GM23338 (cell line): ENCODE measurements around the gene BRME1. TPM values are rescaled to one million over a fixed set of nuclear protein-coding genes. Genes with fewer than 3 reads are reported as not detected.

Source experiments
- ATAC-seq: fragments of 200-7000 bp; cut with Tn5 transposase; 3 replicates; pipeline ENCODE4 v1.9.1; 2020
- DNase-seq: peaks from one replicate; pipeline ENCODE4 v3.0.0-alpha.2; 2015; ENCODE audit warnings: low spot score
- H2AFZ ChIP-seq: fragments of 200-600 bp; sonication (generic); 2 replicates; pipeline ENCODE4 v1.8.0; 2016; ENCODE audit warnings: antibody characterized with exemption, mild to moderate bottlenecking, moderate library complexity
- H3F3A ChIP-seq: fragments of 200-600 bp; sonication (generic); replicated peaks from 2 replicates; pipeline ENCODE4 v1.8.0; 2017; ENCODE audit warnings: antibody characterized with exemption, mixed run types, low read depth
- H3K27ac ChIP-seq: fragments of 200-600 bp; sonication (generic); 2 replicates; pipeline ENCODE4 v1.6.1; 2016; ENCODE audit warnings: low read depth
- H3K27me3 ChIP-seq: fragments of 200-600 bp; sonication (generic); 2 replicates; pipeline ENCODE4 v1.8.0; 2016; ENCODE audit warnings: mild to moderate bottlenecking, mixed run types, moderate library complexity; ENCODE audit not compliant: insufficient read depth
- H3K36me3 ChIP-seq: fragments of 200-600 bp; sonication (generic); 2 replicates; pipeline ENCODE4 v1.8.0; 2016; ENCODE audit warnings: mild to moderate bottlenecking; ENCODE audit not compliant: insufficient read depth
- H3K4me1 ChIP-seq: fragments of 200-600 bp; sonication (generic); 2 replicates; pipeline ENCODE4 v1.8.0; 2016; ENCODE audit warnings: mild to moderate bottlenecking, moderate library complexity; ENCODE audit not compliant: insufficient read depth
- H3K4me2 ChIP-seq: fragments of 200-600 bp; sonication (generic); 2 replicates; pipeline ENCODE4 v1.7.1; 2017; ENCODE audit warnings: mixed run types
- H3K4me3 ChIP-seq: fragments of 200-600 bp; sonication (generic); 2 replicates; pipeline ENCODE4 v1.6.1; 2016; ENCODE audit warnings: mixed run types
- H3K79me2 ChIP-seq: fragments of 200-600 bp; sonication (generic); replicated peaks from 2 replicates; pipeline ENCODE4 v1.8.0; 2017; ENCODE audit warnings: mild to moderate bottlenecking; ENCODE audit not compliant: insufficient read depth
- H3K9me2 ChIP-seq: fragments of 200-600 bp; sonication (generic); 2 replicates; pipeline ENCODE4 v1.8.0; 2017; ENCODE audit not compliant: insufficient read depth
- H4K20me1 ChIP-seq: fragments of 200-600 bp; sonication (generic); replicated peaks from 2 replicates; pipeline ENCODE4 v1.8.0; 2017; ENCODE audit warnings: mild to moderate bottlenecking; ENCODE audit not compliant: insufficient read depth
- H3K27ac Mint-ChIP-seq: 2 replicates; pipeline ENCODE4 v1.8.0; 2020; ENCODE audit warnings: inconsistent platforms, mild to moderate bottlenecking, moderate library complexity, mixed read lengths
- H3K27me3 Mint-ChIP-seq: 3 replicates; pipeline ENCODE4 v1.8.0; 2022; ENCODE audit warnings: low read depth, mild to moderate bottlenecking, moderate library complexity, mixed read lengths, inconsistent platforms; ENCODE audit not compliant: insufficient read depth, poor library complexity
- H3K36me3 Mint-ChIP-seq: 3 replicates; pipeline ENCODE4 v1.8.0; 2021; ENCODE audit warnings: low read depth, mild to moderate bottlenecking, inconsistent platforms, moderate library complexity, mixed read lengths
- H3K4me1 Mint-ChIP-seq: 3 replicates; pipeline ENCODE4 v1.8.0; 2020; ENCODE audit warnings: mild to moderate bottlenecking, inconsistent platforms, mixed read lengths
- H3K4me3 Mint-ChIP-seq: 3 replicates; pipeline ENCODE4 v1.8.0; 2021; ENCODE audit warnings: moderate library complexity, mild to moderate bottlenecking, inconsistent platforms, mixed read lengths
- H3K9me3 Mint-ChIP-seq: 3 replicates; pipeline ENCODE4 v1.8.0; 2020; ENCODE audit warnings: moderate library complexity, mild to moderate bottlenecking, inconsistent platforms, mixed read lengths
- CREB1 ChIP-seq: fragments of 250-450 bp; sonication (Bioruptor Pico); IDR thresholded peaks from 2 replicates; pipeline ENCODE4 v1.5.0; 2020; ENCODE audit warnings: low read depth, mild to moderate bottlenecking, moderate library complexity
- EZH2 ChIP-seq: fragments of 200-600 bp; sonication (generic); IDR thresholded peaks from one replicate; pipeline ENCODE4 v1.8.0; 2017; ENCODE audit warnings: antibody characterized with exemption, mild to moderate bottlenecking, low read depth; ENCODE audit not compliant: unreplicated experiment
- EZH2phosphoT487 ChIP-seq: fragments of 200-600 bp; sonication (generic); IDR thresholded peaks from one replicate; pipeline ENCODE4 v1.8.1; 2018; ENCODE audit warnings: antibody characterized with exemption; ENCODE audit not compliant: unreplicated experiment
- JUNB ChIP-seq: IDR thresholded peaks from one replicate; pipeline ENCODE4 v1.6.1; 2016; ENCODE audit warnings: antibody characterized with exemption; ENCODE audit not compliant: unreplicated experiment
- NANOG ChIP-seq: IDR thresholded peaks from 2 replicates; pipeline ENCODE4 v1.6.1; 2016; ENCODE audit warnings: antibody characterized with exemption, borderline replicate concordance
- POLR2AphosphoS5 ChIP-seq: IDR thresholded peaks from 2 replicates; pipeline ENCODE4 v1.6.1; 2016; ENCODE audit warnings: antibody characterized with exemption, low read depth
- STAT1 ChIP-seq: IDR thresholded peaks from one replicate; pipeline ENCODE4 v1.6.1; 2016; ENCODE audit warnings: antibody characterized with exemption; ENCODE audit not compliant: unreplicated experiment
- ZNF331 ChIP-seq: fragments of 250-450 bp; sonication (Bioruptor Pico); IDR thresholded peaks from 2 replicates; pipeline ENCODE4 v1.5.0; 2020; ENCODE audit warnings: low read depth, mild to moderate bottlenecking, moderate library complexity
- polyA plus RNA-seq: library from polyadenylated mRNA; unstranded; fragments of >200 nt; fragmentation: Nextera tagmentation; extraction: Ambion mirVana; gene quantifications from 2 replicates; pipeline ENCODE4 v1.2.1, GENCODE V29; 2016
- total RNA-seq: library from RNA; depleted of rRNA; stranded (reverse); fragments of >200 nt; shearing (Covaris generic); gene quantifications from 2 replicates; pipeline ENCODE4 v1.2.3, GENCODE V29; 2014
- TF ChIP-seq, protein P1 (sequence below), 2 experiments: fragments of 200-600 bp in 1 of 2; sonication (generic) in 1 of 2; conservative IDR thresholded peaks; 2 replicates each; pipeline versions ENCODE4 v1.5.1 to v1.6.1; 2016 to 2017; ENCODE audit warnings: antibody characterized with exemption in 2 of 2, low read depth in 2 of 2, mild to moderate bottlenecking in 2 of 2, moderate library complexity in 1 of 2
- TF ChIP-seq, protein P2 (sequence below): IDR thresholded peaks from 2 replicates; pipeline ENCODE4 v1.6.1; 2016; ENCODE audit warnings: antibody characterized with exemption
- TF ChIP-seq, protein P3 (sequence below): IDR thresholded peaks from one replicate; pipeline ENCODE4 v1.6.1; 2018; ENCODE audit warnings: antibody characterized with exemption; ENCODE audit not compliant: unreplicated experiment

Gene BRME1
- total and polyA plus RNA-seq, 2 experiments from 2014 or later: 3.9 to 4.0 TPM

DNA sequence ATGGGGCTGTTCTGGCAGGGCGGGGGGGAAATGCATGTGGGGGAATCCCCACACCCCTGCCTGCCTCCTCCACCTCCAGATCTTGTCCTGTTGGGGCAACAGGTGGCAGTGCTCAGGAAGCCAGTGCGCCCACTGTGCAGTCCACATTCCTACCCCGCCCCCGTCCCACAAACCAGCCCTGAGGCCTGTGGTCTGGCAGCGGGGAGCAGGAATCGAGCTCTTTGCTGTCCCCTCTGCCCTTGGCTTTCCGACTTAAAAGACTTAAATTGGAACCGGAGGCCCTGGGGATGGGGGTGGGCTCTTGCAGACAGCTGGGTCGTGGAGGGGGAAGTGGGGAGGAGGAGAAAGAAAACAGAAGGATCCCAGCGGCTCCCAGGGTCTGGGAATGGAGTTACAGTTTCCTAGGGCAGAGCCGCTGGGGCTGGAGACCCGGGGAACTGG, 24.6 kb downstream of the BRME1 start:
- peaks cover 8% of the 10 kb centered on the region for H3F3A ChIP-seq
- Mint-ChIP-seq H3K4me3 (peak overlapping the region; percentile 17; the same call in 2 of the 3 replicates), H3K27me3 (peaks cover 6% of the 10 kb centered on the region), H3K9me3 (no peaks in the 10 kb centered on the region), H3K27ac (peak overlapping the region; percentile 78), H3K36me3 (no peaks in the 10 kb centered on the region), H3K4me1 (peaks cover 26% of the 10 kb centered on the region)
- H3K27me3 ChIP-seq: peaks cover 15% of the 10 kb centered on the region
- no peaks in the 10 kb centered on the region for H3K36me3 ChIP-seq
- H3K79me2 ChIP-seq: no peaks in the 10 kb centered on the region
- DNase-seq (peak; percentile 80), ATAC-seq (peak; percentile 62)
- H4K20me1 ChIP-seq: no peaks in the 10 kb centered on the region
- H3K4me1 ChIP-seq: peaks cover 19% of the 10 kb centered on the region
- TF ChIP-seq, protein P1, sequence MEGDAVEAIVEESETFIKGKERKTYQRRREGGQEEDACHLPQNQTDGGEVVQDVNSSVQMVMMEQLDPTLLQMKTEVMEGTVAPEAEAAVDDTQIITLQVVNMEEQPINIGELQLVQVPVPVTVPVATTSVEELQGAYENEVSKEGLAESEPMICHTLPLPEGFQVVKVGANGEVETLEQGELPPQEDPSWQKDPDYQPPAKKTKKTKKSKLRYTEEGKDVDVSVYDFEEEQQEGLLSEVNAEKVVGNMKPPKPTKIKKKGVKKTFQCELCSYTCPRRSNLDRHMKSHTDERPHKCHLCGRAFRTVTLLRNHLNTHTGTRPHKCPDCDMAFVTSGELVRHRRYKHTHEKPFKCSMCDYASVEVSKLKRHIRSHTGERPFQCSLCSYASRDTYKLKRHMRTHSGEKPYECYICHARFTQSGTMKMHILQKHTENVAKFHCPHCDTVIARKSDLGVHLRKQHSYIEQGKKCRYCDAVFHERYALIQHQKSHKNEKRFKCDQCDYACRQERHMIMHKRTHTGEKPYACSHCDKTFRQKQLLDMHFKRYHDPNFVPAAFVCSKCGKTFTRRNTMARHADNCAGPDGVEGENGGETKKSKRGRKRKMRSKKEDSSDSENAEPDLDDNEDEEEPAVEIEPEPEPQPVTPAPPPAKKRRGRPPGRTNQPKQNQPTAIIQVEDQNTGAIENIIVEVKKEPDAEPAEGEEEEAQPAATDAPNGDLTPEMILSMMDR (conservative IDR thresholded peaks at IDR 0.05; ENCODE audit: low read depth in 2 of 2): 0 out of 4 replicates have a peak, but pooled peaks of 1 of the 2 experiments have one; percentile 13
- TF ChIP-seq ZNF331 (CRISPR knock-in tag): no peak
- TF ChIP-seq STAT1: no peak
- no peak for TF ChIP-seq CREB1 (CRISPR knock-in tag)
- TF ChIP-seq, protein P2, sequence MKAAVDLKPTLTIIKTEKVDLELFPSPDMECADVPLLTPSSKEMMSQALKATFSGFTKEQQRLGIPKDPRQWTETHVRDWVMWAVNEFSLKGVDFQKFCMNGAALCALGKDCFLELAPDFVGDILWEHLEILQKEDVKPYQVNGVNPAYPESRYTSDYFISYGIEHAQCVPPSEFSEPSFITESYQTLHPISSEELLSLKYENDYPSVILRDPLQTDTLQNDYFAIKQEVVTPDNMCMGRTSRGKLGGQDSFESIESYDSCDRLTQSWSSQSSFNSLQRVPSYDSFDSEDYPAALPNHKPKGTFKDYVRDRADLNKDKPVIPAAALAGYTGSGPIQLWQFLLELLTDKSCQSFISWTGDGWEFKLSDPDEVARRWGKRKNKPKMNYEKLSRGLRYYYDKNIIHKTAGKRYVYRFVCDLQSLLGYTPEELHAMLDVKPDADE: no peak
- TF ChIP-seq NANOG: no peak
- peak overlapping the region; percentile 87; the same call in 1 of the 2 replicates for H3K27ac ChIP-seq
- H2AFZ ChIP-seq: peak overlapping the region; percentile 52; the same call in 1 of the 2 replicates
- H3K9me2 ChIP-seq: no peaks in the 10 kb centered on the region
- peak overlapping the region; percentile 80 for H3K4me2 ChIP-seq
- H3K4me3 ChIP-seq: peak overlapping the region; percentile 50; the same call in 1 of the 2 replicates

DNA sequence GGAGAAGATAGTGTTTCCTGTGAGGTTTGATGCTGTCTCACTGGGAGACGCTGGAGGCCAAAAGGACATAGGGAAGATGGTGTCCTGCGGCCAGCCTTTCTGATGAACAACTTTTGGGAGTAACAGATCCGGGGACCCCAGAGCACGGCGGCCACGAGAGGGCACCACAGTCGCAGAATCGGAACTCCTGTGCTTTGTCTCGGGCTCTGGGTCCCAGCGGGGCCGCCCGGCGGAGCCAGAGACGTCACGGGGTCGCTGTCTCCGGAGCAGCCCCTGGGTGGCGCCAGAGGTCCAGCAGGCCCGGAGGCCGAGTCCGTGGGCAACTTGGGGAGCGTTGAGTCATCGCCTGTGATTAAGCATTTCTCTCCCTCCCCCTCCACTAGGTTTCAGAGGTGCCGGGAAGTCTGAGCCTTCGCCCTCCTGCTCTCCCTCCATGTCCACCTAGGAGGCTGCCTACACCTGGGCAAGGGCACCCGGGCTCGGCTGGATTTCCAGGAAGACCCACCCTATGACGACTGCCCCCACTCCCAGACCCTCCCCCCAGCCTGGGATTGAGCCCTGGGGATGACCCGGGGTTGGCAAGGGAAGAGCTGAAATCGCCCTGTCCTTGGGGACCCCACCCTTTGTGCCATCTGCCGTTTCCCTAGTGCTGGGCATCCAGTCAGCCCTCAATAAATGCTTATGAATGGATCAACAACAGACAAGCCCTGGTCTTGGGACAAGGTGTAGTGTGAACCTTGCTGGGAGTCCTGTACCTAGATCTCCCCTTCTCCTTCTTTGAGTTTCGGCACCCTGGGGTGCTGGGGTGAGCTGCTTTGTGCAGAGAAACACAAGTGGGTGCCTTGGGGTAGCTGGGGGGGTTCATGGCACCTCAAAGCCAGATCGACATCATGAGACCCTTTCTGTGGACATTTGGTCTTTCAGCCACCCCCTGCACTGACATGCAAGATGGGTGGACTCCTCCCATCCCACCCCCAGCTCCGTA, 25.6 kb downstream of the BRME1 start:
- Histone ChIP-seq H4K20me1 (no peaks in the 10 kb centered on the region), H2AFZ (peak overlapping the region; percentile 84; the same call in 1 of the 2 replicates), H3K79me2 (no peaks in the 10 kb centered on the region), H3K27ac (peak overlapping the region; percentile 50; the same call in 1 of the 2 replicates), H3K4me3 (peak overlapping the region; percentile 50), H3K36me3 (no peaks in the 10 kb centered on the region), H3K4me1 (peaks cover 19% of the 10 kb centered on the region), H3K9me2 (no peaks in the 10 kb centered on the region), H3K27me3 (peaks cover 24% of the 10 kb centered on the region), H3F3A (peaks cover 8% of the 10 kb centered on the region), H3K4me2 (peak overlapping the region; percentile 80)
- Mint-ChIP-seq H3K27ac (peak overlapping the region; percentile 88), H3K27me3 (peaks cover 16% of the 10 kb centered on the region), H3K9me3 (no peaks in the 10 kb centered on the region), H3K36me3 (no peaks in the 10 kb centered on the region), H3K4me3 (peak overlapping the region; percentile 54), H3K4me1 (peaks cover 26% of the 10 kb centered on the region)
- TF ChIP-seq, protein P3, sequence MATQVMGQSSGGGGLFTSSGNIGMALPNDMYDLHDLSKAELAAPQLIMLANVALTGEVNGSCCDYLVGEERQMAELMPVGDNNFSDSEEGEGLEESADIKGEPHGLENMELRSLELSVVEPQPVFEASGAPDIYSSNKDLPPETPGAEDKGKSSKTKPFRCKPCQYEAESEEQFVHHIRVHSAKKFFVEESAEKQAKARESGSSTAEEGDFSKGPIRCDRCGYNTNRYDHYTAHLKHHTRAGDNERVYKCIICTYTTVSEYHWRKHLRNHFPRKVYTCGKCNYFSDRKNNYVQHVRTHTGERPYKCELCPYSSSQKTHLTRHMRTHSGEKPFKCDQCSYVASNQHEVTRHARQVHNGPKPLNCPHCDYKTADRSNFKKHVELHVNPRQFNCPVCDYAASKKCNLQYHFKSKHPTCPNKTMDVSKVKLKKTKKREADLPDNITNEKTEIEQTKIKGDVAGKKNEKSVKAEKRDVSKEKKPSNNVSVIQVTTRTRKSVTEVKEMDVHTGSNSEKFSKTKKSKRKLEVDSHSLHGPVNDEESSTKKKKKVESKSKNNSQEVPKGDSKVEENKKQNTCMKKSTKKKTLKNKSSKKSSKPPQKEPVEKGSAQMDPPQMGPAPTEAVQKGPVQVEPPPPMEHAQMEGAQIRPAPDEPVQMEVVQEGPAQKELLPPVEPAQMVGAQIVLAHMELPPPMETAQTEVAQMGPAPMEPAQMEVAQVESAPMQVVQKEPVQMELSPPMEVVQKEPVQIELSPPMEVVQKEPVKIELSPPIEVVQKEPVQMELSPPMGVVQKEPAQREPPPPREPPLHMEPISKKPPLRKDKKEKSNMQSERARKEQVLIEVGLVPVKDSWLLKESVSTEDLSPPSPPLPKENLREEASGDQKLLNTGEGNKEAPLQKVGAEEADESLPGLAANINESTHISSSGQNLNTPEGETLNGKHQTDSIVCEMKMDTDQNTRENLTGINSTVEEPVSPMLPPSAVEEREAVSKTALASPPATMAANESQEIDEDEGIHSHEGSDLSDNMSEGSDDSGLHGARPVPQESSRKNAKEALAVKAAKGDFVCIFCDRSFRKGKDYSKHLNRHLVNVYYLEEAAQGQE: no peak
- TF ChIP-seq JUNB (no peak), STAT1 (no peak), EZH2 (no peak), NANOG (no peak), CREB1 (CRISPR knock-in tag) (peak; percentile 91), POLR2AphosphoS5 (no peak), ZNF331 (CRISPR knock-in tag) (no peak), EZH2phosphoT487 (no peak)
- TF ChIP-seq, protein P2: no peak
- TF ChIP-seq, protein P1 (conservative IDR thresholded peaks at IDR 0.05; ENCODE audit: low read depth in 2 of 2): peak; percentile 86 to 98
- ATAC-seq (peak; percentile 77), DNase-seq (peak; percentile 96)
